Testis (tissue), 3 donors: Measurements from ENCODE around the gene VEGFB. TPM values are rescaled to one million over a fixed set of nuclear protein-coding genes. Genes with fewer than 3 reads are reported as not detected.

Source experiments
- DNase-seq: peaks from one replicate; pipeline ENCODE4 v3.0.0-alpha.2; 2019
- H3K27ac ChIP-seq, 2 donors: fragments of 200-600 bp; sonication (generic); one replicate each; pipeline ENCODE4 v1.5.1; 2019
- H3K27me3 ChIP-seq: fragments of 200-600 bp; sonication (generic); one replicate; pipeline ENCODE4 v1.5.1; 2019
- H3K36me3 ChIP-seq: fragments of 200-600 bp; sonication (generic); one replicate; pipeline ENCODE4 v1.5.1; 2017; ENCODE audit warnings: low read depth; ENCODE audit errors: missing control alignments
- H3K4me1 ChIP-seq: fragments of 200-600 bp; sonication (generic); one replicate; pipeline ENCODE4 v1.5.1; 2019
- H3K4me3 ChIP-seq, 2 donors: fragments of 200-600 bp; sonication (generic); one replicate each; pipeline ENCODE4 v1.5.1; 2017 to 2019
- H3K9me3 ChIP-seq: fragments of 200-600 bp; sonication (generic); one replicate; pipeline ENCODE4 v1.5.1; 2017
- CTCF ChIP-seq, 3 experiments: fragments of 450-650 bp in 2 of 3; fragments of 200-600 bp in 1 of 3; sonication (generic) in 1 of 3; IDR thresholded peaks; one replicate each; pipeline ENCODE4 v1.5.1; 2016 to 2019; ENCODE audit warnings: antibody characterized with exemption in 3 of 3, mild to moderate bottlenecking in 2 of 3, moderate library complexity in 1 of 3
- POLR2A ChIP-seq: fragments of 450-650 bp; IDR thresholded peaks from one replicate; pipeline ENCODE4 v1.6.1; 2017; ENCODE audit warnings: antibody characterized with exemption, mild to moderate bottlenecking, moderate library complexity
- WGBS, 2 donors: methylation state at CpG; one replicate each; pipeline ENCODE4 v1.1.5; 2018; 5-methylcytosine and 5-hydroxymethylcytosine counted together
- intact Hi-C: fragments of 100-400 bp; cut with DNase I; formaldehyde crosslinking; loops from one replicate; pipeline ENCODE4 v1.15.1; 2023; ENCODE audit warnings: low total_unique reads
- polyA plus RNA-seq: library from polyadenylated mRNA; stranded (reverse); fragments of 350-450 nt; fragmentation: Illumina TruSeq; extraction: RNeasy Lipid Tissue Mini Kit (QIAGEN cat#74804); gene quantifications from one replicate; pipeline ENCODE4 v1.2.3, GENCODE V29; 2014; ENCODE audit warnings: low read depth, low replicate concordance; ENCODE audit not compliant: insufficient read depth
- total RNA-seq, 2 donors: library from RNA; depleted of rRNA; stranded (reverse); fragments of >200 nt; gene quantifications; one replicate each; pipeline ENCODE4 v1.2.3, GENCODE V29; 2016

The VEGFB gene
- total and polyA plus RNA-seq, 3 donors from 2014 or later = 19.1 to 57.3 (median 47.8) TPM

GRCh38 chr11:64241241-64241490 lies 6.8 kb downstream of the VEGFB start:
- Histone ChIP-seq H3K9me3 (no peaks in the 10 kb centered on the region), H3K4me3 (peak overlapping the region; percentile 68 to 97), H3K36me3 (no peaks in the 10 kb centered on the region), H3K27me3 (no peaks in the 10 kb centered on the region), H3K4me1 (peaks cover 36% of the 10 kb centered on the region), H3K27ac (peak overlapping the region; percentile 92 to 99)
- intact Hi-C loops = no loop called here
- 0 to 2% methylated on average over 21 to 24 of the region's 24 CpGs for WGBS, 2 donors
- no peak for DNase-seq
- no peak for TF ChIP-seq POLR2A
- TF ChIP-seq CTCF (IDR thresholded peaks at IDR 0.05) = no peak

GRCh38 chr11:64241491-64242374 lies 7.3 kb downstream of the VEGFB start:
- intact Hi-C loops = no loop called here
- peak; percentile 99 for DNase-seq

GRCh38 chr11:64243236-64243854 lies 9.0 kb downstream of the VEGFB start:
- TF ChIP-seq POLR2A (no peak), CTCF (IDR thresholded peaks at IDR 0.05) (no peak)
- Histone ChIP-seq H3K27me3 (no peaks in the 10 kb centered on the region), H3K4me1 (peaks cover 43% of the 10 kb centered on the region), H3K27ac (no peak overlapping the region), H3K4me3 (no peak overlapping the region), H3K36me3 (no peaks in the 10 kb centered on the region), H3K9me3 (no peaks in the 10 kb centered on the region)
- DNase-seq = no peak
- 86 to 90% methylated on average over 6 to 8 of the region's 8 CpGs for WGBS, 2 donors
- intact Hi-C loops = no loop called here

More at GRCh38 chr11:64241491-64242374, 7.3 kb downstream of the VEGFB start:
- H3K27me3 ChIP-seq = no peaks in the 10 kb centered on the region
- H3K9me3 ChIP-seq = no peaks in the 10 kb centered on the region
- WGBS, 2 donors = 1% methylated on average over 43 to 56 of the region's 63 CpGs
- peaks cover 36% of the 10 kb centered on the region for H3K4me1 ChIP-seq
- peak overlapping the region; percentile 68 to 97 for H3K4me3 ChIP-seq
- H3K36me3 ChIP-seq = no peaks in the 10 kb centered on the region
- H3K27ac ChIP-seq = peak overlapping the region; percentile 92 to 99
- TF ChIP-seq CTCF (IDR thresholded peaks at IDR 0.05) (no peak), POLR2A (no peak)

GRCh38 chr11:64244107-64244506 lies 9.7 kb downstream of the VEGFB start:
- peaks cover 43% of the 10 kb centered on the region for H3K4me1 ChIP-seq
- 65 to 74% methylated on average over 3 to 5 of the region's 5 CpGs for WGBS, 2 donors
- no peak overlapping the region for H3K27ac ChIP-seq
- H3K9me3 ChIP-seq = no peaks in the 10 kb centered on the region
- no peaks in the 10 kb centered on the region for H3K27me3 ChIP-seq
- H3K36me3 ChIP-seq = no peaks in the 10 kb centered on the region
- intact Hi-C loops = no loop called here
- no peak overlapping the region for H3K4me3 ChIP-seq
- TF ChIP-seq POLR2A (no peak), CTCF (IDR thresholded peaks at IDR 0.05) (no peak)
- DNase-seq = no peak
